SK-N-SH (cell line): Measurements from ENCODE around the gene ZNF430. TPM values are rescaled to one million over a fixed set of nuclear protein-coding genes. Genes with fewer than 3 reads are reported as not detected.

ENCODE experiments used
- CTCF ChIA-PET: fragments of 300-600, 350-600 bp; formaldehyde crosslinking; extraction: SDS; loops from one replicate; lab custom pipeline; 2021; lab: Yijun Ruan, JAX
- POLR2A ChIA-PET: fragments of 350-600 bp; sonication (Branson Sonifier 250); formaldehyde crosslinking; extraction: SDS; loops from one replicate; lab custom pipeline; 2020; ENCODE audit warnings: antibody characterized with exemption, inconsistent platforms; lab: Yijun Ruan, JAX
- DNase-seq: peaks from one replicate; pipeline ENCODE4 v3.0.0; 2012
- H2AFZ ChIP-seq: fragments of 200-600 bp; sonication (generic); 2 replicates; pipeline ENCODE4 v1.8.1; 2016; ENCODE audit warnings: antibody characterized with exemption, mild to moderate bottlenecking, low read depth
- H3F3A ChIP-seq: fragments of 200-600 bp; sonication (generic); replicated peaks from 2 replicates; pipeline ENCODE3; 2016; ENCODE audit warnings: antibody characterized with exemption, mild to moderate bottlenecking; ENCODE audit not compliant: insufficient read depth
- H3K27ac ChIP-seq, 2 experiments: fragments of 200-500 bp in 1 of 2; fragments of 200-600 bp in 1 of 2; sonication (Bioruptor generic) in 1 of 2; sonication (generic), shearing (Covaris generic) in 1 of 2; 2 replicates each; pipeline versions ENCODE4 v1.5.1 to v1.6.1; 2014 to 2016; ENCODE audit warnings: low read depth in 2 of 2, inconsistent platforms in 1 of 2, low read length in 1 of 2, mild to moderate bottlenecking in 1 of 2, mixed read lengths in 1 of 2
- H3K27me3 ChIP-seq: fragments of 200-600 bp; sonication (generic), shearing (Covaris generic); 2 replicates; pipeline ENCODE4 v1.6.1; 2016; ENCODE audit warnings: mixed run types; ENCODE audit not compliant: insufficient read depth
- H3K36me3 ChIP-seq, 2 experiments: fragments of 200-500 bp in 1 of 2; fragments of 200-600 bp in 1 of 2; sonication (Bioruptor generic) in 1 of 2; sonication (generic) in 1 of 2; replicated peaks in 1 of 2; 2 replicates each; pipeline versions ENCODE3 to v1.5.1; 2014 to 2016; ENCODE audit warnings: low read length in 1 of 2, mild to moderate bottlenecking in 1 of 2; ENCODE audit not compliant: insufficient read depth in 2 of 2, control insufficient read depth in 1 of 2
- H3K4me1 ChIP-seq, 2 experiments: fragments of 200-500 bp in 1 of 2; fragments of 200-600 bp in 1 of 2; sonication (Bioruptor generic) in 1 of 2; sonication (generic), shearing (Covaris generic) in 1 of 2; 2 replicates each; pipeline versions ENCODE4 v1.5.1 to v1.6.1; 2014 to 2016; ENCODE audit warnings: low read depth in 1 of 2, low read length in 1 of 2, mixed run types in 1 of 2; ENCODE audit not compliant: insufficient read depth in 2 of 2, control insufficient read depth in 1 of 2
- H3K4me2 ChIP-seq: fragments of 200-600 bp; sonication (generic), shearing (Covaris generic); 2 replicates; pipeline ENCODE4 v1.6.1; 2017; ENCODE audit warnings: mixed run types
- H3K4me3 ChIP-seq, 2 experiments: fragments of 200-500 bp in 1 of 2; fragments of 200-600 bp in 1 of 2; sonication (Bioruptor generic) in 1 of 2; sonication (generic), shearing (Covaris generic) in 1 of 2; 2 replicates each; pipeline versions ENCODE4 v1.5.1 to v1.8.1; 2014 to 2016; ENCODE audit warnings: low read depth in 2 of 2, inconsistent platforms in 1 of 2, low read length in 1 of 2, mild to moderate bottlenecking in 1 of 2, mixed read lengths in 1 of 2, moderate library complexity in 1 of 2
- H3K79me2 ChIP-seq: fragments of 200-600 bp; sonication (generic); 2 replicates; pipeline ENCODE4 v1.8.1; 2017; ENCODE audit warnings: mild to moderate bottlenecking; ENCODE audit not compliant: insufficient read depth
- H3K9ac ChIP-seq: fragments of 200-600 bp; sonication (generic); 2 replicates; pipeline ENCODE4 v1.6.1; 2017; ENCODE audit warnings: mixed run types
- H3K9me2 ChIP-seq: fragments of 200-600 bp; sonication (generic); 2 replicates; pipeline ENCODE4 v1.6.1; 2017; ENCODE audit warnings: mixed run types
- H3K9me3 ChIP-seq: fragments of 200-600 bp; sonication (generic); 2 replicates; pipeline ENCODE4 v1.6.1; 2017; ENCODE audit warnings: mixed run types, mild to moderate bottlenecking, moderate library complexity
- H4K20me1 ChIP-seq: fragments of 200-600 bp; sonication (generic); 2 replicates; pipeline ENCODE4 v1.6.1; 2017; ENCODE audit warnings: mild to moderate bottlenecking, mixed run types; ENCODE audit not compliant: insufficient read depth
- CHD2 ChIP-seq: fragments of 150-350 bp; IDR thresholded peaks from 2 replicates; pipeline ENCODE4 v1.6.1; 2018; ENCODE audit warnings: low read length; ENCODE audit not compliant: partially characterized antibody
- ELF1 ChIP-seq: IDR thresholded peaks from 2 replicates; pipeline ENCODE4 v1.4.0; 2012
- EP300 ChIP-seq, 2 experiments: IDR thresholded peaks; 2 replicates each; pipeline versions ENCODE4 v1.4.0 to v1.6.1; 2012; ENCODE audit warnings: borderline replicate concordance in 1 of 2, low read depth in 1 of 2, low read length in 1 of 2
- EZH2phosphoT487 ChIP-seq: fragments of 200-600 bp; sonication (generic); IDR thresholded peaks from 2 replicates; pipeline ENCODE4 v1.6.1; 2017; ENCODE audit warnings: low read depth, mixed run types, mild to moderate bottlenecking, antibody characterized with exemption, moderate library complexity, borderline replicate concordance
- FOSL2 ChIP-seq: IDR thresholded peaks from 2 replicates; pipeline ENCODE4 v1.4.0; 2012; ENCODE audit warnings: low read depth, mild to moderate bottlenecking, moderate library complexity, borderline replicate concordance
- FOXJ3 ChIP-seq: sonication (generic); formaldehyde crosslinking; IDR thresholded peaks from 2 replicates; pipeline ENCODE4 v1.5.1; 2020; ENCODE audit warnings: mild to moderate bottlenecking, missing genetic modification reagents
- FOXM1 ChIP-seq: IDR thresholded peaks from 2 replicates; pipeline ENCODE4 v1.4.0; 2012; ENCODE audit warnings: low read depth, mild to moderate bottlenecking
- GABPA ChIP-seq: IDR thresholded peaks from 2 replicates; pipeline ENCODE4 v1.4.0; 2012; ENCODE audit warnings: low read depth, mild to moderate bottlenecking
- JUND ChIP-seq: IDR thresholded peaks from 2 replicates; pipeline ENCODE4 v1.4.0; 2012
- MEF2A ChIP-seq: IDR thresholded peaks from 2 replicates; pipeline ENCODE4 v1.4.0; 2012; ENCODE audit warnings: low read depth, borderline replicate concordance
- MXI1 ChIP-seq: IDR thresholded peaks from 2 replicates; pipeline ENCODE4 v1.6.1; 2012; ENCODE audit warnings: mild to moderate bottlenecking, low read depth, low read length, improper control_type of control experiment
- NFIC ChIP-seq: IDR thresholded peaks from 2 replicates; pipeline ENCODE4 v1.4.0; 2012; ENCODE audit warnings: borderline replicate concordance
- NRF1 ChIP-seq: IDR thresholded peaks from 2 replicates; pipeline ENCODE4 v1.6.1; 2012; ENCODE audit warnings: low read depth, mild to moderate bottlenecking, low read length
- PBX3 ChIP-seq: IDR thresholded peaks from 2 replicates; pipeline ENCODE4; 2012
- RAD21 ChIP-seq: IDR thresholded peaks from 2 replicates; pipeline ENCODE4 v1.6.1; 2012; ENCODE audit warnings: mild to moderate bottlenecking, low read length
- RCOR1 ChIP-seq: fragments of 150-350 bp; IDR thresholded peaks from 2 replicates; pipeline ENCODE4 v1.6.1; 2017; ENCODE audit warnings: antibody characterized with exemption, low read length
- RFX5 ChIP-seq: IDR thresholded peaks from 2 replicates; pipeline ENCODE4 v1.6.1; 2012; ENCODE audit warnings: mild to moderate bottlenecking, improper control_type of control experiment, low read length
- RXRA ChIP-seq: IDR thresholded peaks from 2 replicates; pipeline ENCODE4 v1.4.0; 2012; ENCODE audit warnings: low read depth, mild to moderate bottlenecking, borderline replicate concordance
- SIN3A ChIP-seq: IDR thresholded peaks from 2 replicates; pipeline ENCODE4 v1.6.1; 2012; ENCODE audit warnings: low read depth, mild to moderate bottlenecking, low read length, moderate library complexity, borderline replicate concordance
- SMC3 ChIP-seq: IDR thresholded peaks from 2 replicates; pipeline ENCODE4 v1.6.1; 2012; ENCODE audit warnings: low read depth, low read length, improper control_type of control experiment
- TAF1 ChIP-seq: IDR thresholded peaks from 2 replicates; pipeline ENCODE4 v1.6.1; 2012; ENCODE audit warnings: low read depth, mild to moderate bottlenecking, low read length, moderate library complexity, borderline replicate concordance
- TCF12 ChIP-seq: IDR thresholded peaks from 2 replicates; pipeline ENCODE4 v1.4.0; 2012
- YY1 ChIP-seq: IDR thresholded peaks from 2 replicates; pipeline ENCODE4 v1.4.0; 2012; ENCODE audit warnings: low read depth, mild to moderate bottlenecking
- ZBTB33 ChIP-seq: IDR thresholded peaks from 2 replicates; pipeline ENCODE4 v1.4.0; 2012; ENCODE audit warnings: low read depth, borderline replicate concordance
- WGBS: methylation state at CpG from one replicate; pipeline ENCODE4 v1.1.6; 2017; ENCODE audit warnings: low lambda C conversion rate; 5-methylcytosine and 5-hydroxymethylcytosine counted together
- polyA plus RNA-seq, 3 experiments: library from polyadenylated mRNA; depleted of rRNA; stranded (reverse); fragments of >200 nt; gene quantifications; 2 replicates each; pipeline ENCODE4 v1.2.3, GENCODE V29; 2012
- TF ChIP-seq, protein P1 (sequence below): IDR thresholded peaks from 2 replicates; pipeline ENCODE4 v1.4.0; 2012; ENCODE audit warnings: low read depth, borderline replicate concordance

Gene ZNF430
- polyA plus RNA-seq, 1 of the 3 experiments (the other 2 are of a cell fraction) = 4.2 TPM

- Histone ChIP-seq H3F3A (no peaks in the 10 kb centered on the region), H3K4me2 (no peak overlapping the region), H3K27ac (no peak overlapping the region), H3K79me2 (peaks cover 48% of the 10 kb centered on the region), H3K9me3 (no peaks in the 10 kb centered on the region), H3K36me3 (peaks cover 0 to 51% of the 10 kb centered on the region in 2 experiments), H3K9ac (no peak overlapping the region), H3K27me3 (no peaks in the 10 kb centered on the region), H4K20me1 (no peaks in the 10 kb centered on the region), H3K9me2 (no peaks in the 10 kb centered on the region), H3K4me3 (no peak overlapping the region), H2AFZ (no peak overlapping the region), H3K4me1 (no peaks in the 10 kb centered on the region)
- CTCF ChIA-PET = no interaction called here
- POLR2A ChIA-PET = no interaction called here
- 93% methylated on average over 3 of the region's 3 CpGs for WGBS
- DNase-seq = no peak
- no peak for TF ChIP-seq FOXJ3 (CRISPR knock-in tag)
- no peak for TF ChIP-seq GABPA
- TF ChIP-seq NFIC = no peak
- TF ChIP-seq ZBTB33 = no peak
- no peak for TF ChIP-seq SIN3A
- no peak for TF ChIP-seq RFX5
- TF ChIP-seq MEF2A = no peak
- no peak for TF ChIP-seq FOSL2
- no peak for TF ChIP-seq PBX3
- TF ChIP-seq RAD21 = no peak
- TF ChIP-seq CHD2 = no peak
- no peak for TF ChIP-seq EP300 (IDR thresholded peaks at IDR 0.05; ENCODE audit: borderline replicate concordance in 1 of 2, low read depth in 1 of 2, low read length in 1 of 2)
- no peak for TF ChIP-seq TAF1
Observed at GRCh38 chr19:21046489-21046888, 26.0 kb downstream of the ZNF430 start.

DNA sequence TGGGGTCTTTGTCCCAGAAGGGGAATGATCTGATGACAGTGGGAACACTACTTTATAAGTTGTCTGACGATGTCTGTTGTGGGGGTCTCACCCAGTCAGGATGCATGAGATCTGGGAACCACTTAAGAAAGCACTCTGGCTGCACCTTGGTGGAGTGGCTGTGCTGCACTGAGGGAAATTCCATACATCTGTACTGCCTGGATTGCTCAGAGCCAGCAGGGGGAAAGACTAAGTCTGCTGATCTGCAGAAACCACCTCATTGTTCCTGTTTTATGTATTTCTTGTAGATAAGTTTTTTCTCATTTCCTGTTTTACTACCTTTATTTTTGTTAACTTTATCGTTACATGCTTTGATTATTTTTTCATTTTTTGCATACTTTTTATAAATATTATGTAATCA, 27.3 kb downstream of the ZNF430 start:
- H3K27me3 ChIP-seq = no peaks in the 10 kb centered on the region
- no peak overlapping the region for H3K4me3 ChIP-seq
- DNase-seq = no peak
- peaks cover under 1 to 49% of the 10 kb centered on the region in 2 experiments for H3K36me3 ChIP-seq
- H3K4me1 ChIP-seq = no peaks in the 10 kb centered on the region
- H3K9me2 ChIP-seq = no peaks in the 10 kb centered on the region
- H2AFZ ChIP-seq = no peak overlapping the region
- no peaks in the 10 kb centered on the region for H3K9me3 ChIP-seq
- no peak overlapping the region for H3K9ac ChIP-seq
- WGBS = 99% methylated on average over 2 of the region's 2 CpGs
- no peaks in the 10 kb centered on the region for H3F3A ChIP-seq
- H4K20me1 ChIP-seq = no peaks in the 10 kb centered on the region
- H3K27ac ChIP-seq = no peak overlapping the region
- ChIA-PET CTCF (no interaction called here), POLR2A (no interaction called here)
- H3K4me2 ChIP-seq = no peak overlapping the region
- TF ChIP-seq FOXJ3 (CRISPR knock-in tag) = no peak
- no peak for TF ChIP-seq SIN3A
- TF ChIP-seq TAF1 = no peak
- no peak for TF ChIP-seq RXRA
- no peak for TF ChIP-seq RAD21
- TF ChIP-seq NRF1 = no peak
- no peak for TF ChIP-seq EZH2phosphoT487
- no peak for TF ChIP-seq TCF12
- TF ChIP-seq SMC3 = no peak
- TF ChIP-seq ELF1 = no peak
- TF ChIP-seq MXI1 = no peak
- TF ChIP-seq NFIC = no peak
- TF ChIP-seq, protein P1, sequence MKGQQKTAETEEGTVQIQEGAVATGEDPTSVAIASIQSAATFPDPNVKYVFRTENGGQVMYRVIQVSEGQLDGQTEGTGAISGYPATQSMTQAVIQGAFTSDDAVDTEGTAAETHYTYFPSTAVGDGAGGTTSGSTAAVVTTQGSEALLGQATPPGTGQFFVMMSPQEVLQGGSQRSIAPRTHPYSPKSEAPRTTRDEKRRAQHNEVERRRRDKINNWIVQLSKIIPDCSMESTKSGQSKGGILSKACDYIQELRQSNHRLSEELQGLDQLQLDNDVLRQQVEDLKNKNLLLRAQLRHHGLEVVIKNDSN = no peak
- no peak for TF ChIP-seq JUND
- TF ChIP-seq EP300 (IDR thresholded peaks at IDR 0.05; ENCODE audit: borderline replicate concordance in 1 of 2, low read depth in 1 of 2, low read length in 1 of 2) = no peak
- TF ChIP-seq RCOR1 = no peak
- TF ChIP-seq YY1 = no peak
- no peak for TF ChIP-seq FOXM1
- no peak for TF ChIP-seq PBX3
- TF ChIP-seq, all 33 proteins: peak for 0
- H3K79me2 ChIP-seq = peaks cover 47% of the 10 kb centered on the region
